EH (cell line): ENCODE results near the gene USH2A.

Experiments used
- DNase-seq: peaks from one replicate; pipeline ENCODE4 v3.0.0-alpha.2; 2015; ENCODE audit warnings: low read depth

The USH2A gene

DNA sequence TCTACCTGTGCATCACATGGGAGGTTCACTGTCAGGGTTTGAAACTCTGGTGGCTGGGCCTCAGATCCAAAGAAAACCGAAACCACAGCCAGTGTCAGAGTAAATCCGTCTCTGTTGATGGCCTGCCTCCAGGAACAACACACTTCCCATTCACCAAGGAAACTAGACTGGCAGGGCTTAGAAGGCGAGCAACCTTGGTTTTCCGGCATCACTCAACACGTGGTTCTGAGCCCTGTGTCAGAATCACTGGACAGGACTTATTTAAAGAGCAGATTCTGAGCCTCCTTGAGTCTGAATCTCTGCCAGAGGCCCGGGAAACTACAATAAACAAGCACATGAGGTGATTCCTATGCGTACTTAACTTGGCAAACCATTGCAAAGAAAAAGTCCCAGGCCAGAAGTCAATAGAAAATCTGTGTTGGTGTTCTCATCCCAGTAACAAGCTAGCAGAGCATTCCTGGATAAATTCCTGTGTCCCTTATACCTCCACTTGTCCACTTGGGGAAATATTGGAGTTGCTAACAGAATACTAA lies 786.1 kb downstream of the USH2A start:
- DNase-seq, result peak; percentile 64

DNA sequence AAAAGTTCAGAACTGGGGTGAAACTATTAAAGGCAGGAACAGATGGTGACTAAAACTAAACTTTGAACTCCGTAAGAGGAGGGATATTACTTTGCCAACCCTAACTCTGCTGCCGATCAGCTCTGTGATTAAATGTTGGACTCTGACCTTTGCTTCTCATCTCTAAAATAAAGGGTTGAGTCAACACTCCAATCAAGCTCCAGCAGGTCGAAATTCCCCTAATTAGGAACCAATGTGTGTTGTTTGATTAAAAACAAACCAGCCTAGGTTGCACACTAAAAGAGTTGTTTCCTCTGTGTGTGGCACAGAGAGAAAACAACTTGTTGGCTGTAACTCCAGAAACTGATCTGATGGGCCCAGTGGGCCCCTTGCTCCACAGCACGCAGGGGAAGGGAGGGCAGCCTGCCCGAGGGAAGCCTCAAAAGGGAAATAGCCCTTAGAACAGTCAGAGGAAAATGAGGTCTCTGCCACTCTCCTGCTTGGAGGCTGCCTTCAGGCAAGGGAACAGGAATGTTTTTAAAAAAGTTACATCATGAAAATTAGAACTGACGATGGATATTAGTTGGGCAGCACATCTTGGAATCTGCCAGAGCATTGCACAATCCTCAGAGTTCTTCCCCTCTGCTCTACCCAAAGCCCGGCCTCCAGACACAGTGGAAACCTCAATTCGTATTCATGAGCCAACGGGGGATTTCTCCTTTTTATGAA lies 786.8 kb downstream of the USH2A start:
- DNase-seq, result peak; percentile 89

DNA sequence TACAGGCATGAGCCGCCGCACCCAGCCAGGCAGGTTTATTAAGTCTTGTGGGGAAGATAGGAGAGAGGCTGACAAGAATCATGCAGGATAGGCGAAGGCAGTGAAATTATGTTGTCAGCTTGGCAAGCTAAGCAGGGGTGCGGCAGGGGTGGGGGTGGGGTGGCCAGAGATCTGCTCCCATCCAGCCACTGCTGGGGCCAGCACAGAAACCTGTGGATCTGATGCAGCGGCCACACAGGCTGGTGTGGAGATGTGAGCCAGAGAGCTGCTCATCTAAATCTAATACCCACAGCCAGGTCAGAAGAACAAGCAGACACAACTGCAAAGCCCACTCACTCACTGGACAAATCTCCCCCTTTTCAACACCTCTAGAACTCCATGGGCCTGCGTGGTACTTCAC lies 787.4 kb downstream of the USH2A start:
- DNase-seq, result no peak

DNA sequence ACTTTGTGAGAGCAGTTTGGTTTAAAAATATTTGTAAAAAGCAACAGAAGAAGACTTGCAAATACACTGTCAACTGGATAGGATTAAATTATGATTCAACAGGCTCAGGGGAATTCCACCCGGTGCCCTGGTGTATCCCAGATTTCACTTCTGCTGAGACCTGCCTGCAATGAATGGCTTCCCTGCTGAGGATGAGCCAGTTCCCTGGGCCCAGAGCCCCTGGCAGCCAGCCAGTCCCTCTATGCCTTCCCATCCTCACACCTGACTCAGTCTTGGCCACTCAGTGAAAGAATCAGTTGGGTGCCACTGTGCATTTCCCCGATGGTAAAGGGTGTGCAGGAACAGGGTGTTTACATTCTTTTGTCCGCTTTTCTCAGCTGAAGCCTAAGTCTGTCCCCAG lies 791.8 kb downstream of the USH2A start:
- peak; percentile 43 for DNase-seq

DNA sequence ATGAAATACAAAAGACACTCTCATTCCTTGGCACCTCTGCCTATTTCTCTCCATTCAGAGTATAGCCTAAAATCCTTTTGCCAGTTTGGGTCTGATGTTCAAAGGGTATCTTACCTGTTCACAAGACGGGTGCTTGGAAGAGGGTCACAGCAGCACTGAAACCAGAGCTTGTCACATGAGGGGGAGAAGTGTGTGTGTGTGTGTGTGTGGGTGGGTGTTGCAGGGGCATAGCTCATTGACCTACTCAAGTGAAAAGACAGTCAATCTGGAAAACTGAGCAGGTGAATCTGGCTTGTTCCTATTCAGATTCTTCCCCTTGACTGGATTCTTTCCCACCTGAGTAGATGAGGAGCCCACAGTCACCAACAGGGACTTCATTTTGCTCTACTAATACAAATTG lies 792.2 kb downstream of the USH2A start:
- no peak for DNase-seq

DNA sequence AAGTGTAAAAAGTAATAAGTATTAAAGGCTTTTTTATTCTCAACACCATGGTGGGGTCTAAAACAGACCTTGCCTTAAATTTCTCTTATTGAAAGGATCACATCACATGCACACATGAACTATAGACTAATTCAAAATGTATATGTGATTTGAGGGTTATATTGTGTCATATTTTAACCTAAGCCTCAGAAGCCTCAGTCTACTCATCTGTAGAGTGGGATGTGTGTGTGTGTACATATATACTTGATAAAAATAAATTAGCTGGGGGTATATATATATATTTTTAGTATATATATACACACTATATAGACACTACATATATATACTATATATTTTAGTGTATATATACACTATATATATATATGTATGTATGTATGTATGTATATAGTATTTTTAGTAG lies 797.3 kb downstream of the USH2A start:
- DNase-seq, result no peak

DNA sequence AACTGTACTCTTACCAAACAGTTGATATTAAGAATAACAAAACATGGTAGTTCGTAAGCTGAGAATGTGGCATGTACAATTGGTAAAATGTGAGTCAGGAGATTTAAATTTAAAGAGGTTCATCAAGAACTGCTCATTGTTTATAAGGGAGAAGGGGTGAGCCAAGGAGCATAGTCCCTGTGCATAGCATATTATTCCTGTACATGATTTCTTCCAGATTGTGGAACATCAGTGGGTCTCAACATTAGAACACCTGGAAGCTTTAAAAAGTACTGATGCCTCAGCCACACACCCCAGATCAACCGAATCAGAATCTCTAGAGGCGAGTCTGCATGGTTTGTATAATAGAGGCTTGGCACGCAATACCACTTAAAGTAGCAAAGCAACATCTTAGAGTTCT lies 800.1 kb downstream of the USH2A start:
- DNase-seq, result peak; percentile 28

DNA sequence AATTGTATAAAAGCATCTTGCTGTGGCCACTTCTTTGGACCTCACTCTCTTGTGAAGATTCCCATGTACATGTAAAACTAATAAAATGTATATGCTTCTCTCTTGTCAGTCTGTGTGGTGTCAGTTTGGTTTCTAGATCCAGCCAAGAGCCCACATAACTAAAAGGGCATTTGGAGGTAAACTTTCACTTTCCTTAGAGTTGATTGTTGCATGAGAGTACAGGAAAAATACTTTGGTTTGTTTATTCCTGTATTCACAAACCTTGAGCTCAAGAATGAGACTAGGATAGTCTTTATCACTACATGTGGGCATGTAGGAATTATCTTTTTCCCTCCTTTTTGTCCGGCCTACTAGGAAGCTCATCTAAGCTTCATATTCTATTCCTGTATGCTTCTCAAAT lies 805.3 kb downstream of the USH2A start:
- DNase-seq, result no peak

DNA sequence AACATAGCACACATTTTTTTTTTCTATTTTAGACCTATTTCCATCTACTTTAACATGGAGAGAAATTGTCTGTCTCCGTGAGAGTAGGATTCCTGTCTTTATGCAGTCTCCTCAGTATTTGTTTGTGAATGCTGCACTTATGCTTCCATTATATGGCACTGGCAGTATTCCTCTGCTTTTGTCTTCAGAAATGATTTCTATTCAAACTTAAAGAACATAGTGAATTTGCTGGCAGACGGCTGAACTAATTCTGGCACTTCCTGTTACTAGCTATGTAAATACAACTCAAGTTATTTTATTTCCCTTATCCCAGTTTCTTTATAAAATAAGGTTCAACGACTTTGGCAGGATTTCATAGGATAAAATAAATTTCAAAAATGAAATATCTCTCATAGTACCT lies 810.9 kb downstream of the USH2A start:
- DNase-seq, result no peak

DNA sequence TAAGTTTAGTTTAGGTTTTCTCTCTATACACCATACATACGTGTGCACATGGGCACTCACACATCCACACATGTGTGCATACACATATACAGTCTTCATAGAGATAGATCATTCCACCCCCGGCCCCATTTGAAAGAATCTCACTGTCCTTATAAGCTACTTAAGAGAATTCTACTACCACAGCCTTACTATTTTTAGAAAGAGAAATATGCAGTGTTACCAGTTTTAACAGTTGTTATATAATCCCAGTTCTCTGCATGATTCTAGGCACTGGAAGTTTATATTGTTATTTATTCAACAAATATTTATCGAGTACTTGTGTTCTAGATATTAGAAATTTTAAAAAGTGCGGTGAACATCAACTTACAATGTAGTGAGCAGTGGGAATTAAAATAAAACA lies 814.6 kb downstream of the USH2A start:
- DNase-seq, result no peak

DNA sequence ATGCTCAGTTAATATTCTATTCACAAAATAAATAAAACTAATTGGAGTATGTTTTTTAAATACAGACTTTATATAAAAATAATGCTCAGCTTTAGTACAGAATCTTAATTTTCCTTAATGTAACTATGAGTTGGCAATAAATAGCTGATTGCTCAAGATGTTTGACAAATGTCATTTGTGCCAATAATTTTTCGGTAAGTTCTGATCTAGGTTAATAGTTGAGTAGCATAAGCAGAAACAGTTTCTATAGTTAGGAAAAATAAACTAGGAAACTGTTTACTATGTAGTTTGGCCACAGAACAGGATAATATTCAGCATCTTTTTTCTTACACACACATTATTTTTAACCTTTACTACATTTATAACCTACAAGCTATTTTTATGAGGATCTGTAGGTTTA lies 815.8 kb downstream of the USH2A start:
- no peak for DNase-seq

DNA sequence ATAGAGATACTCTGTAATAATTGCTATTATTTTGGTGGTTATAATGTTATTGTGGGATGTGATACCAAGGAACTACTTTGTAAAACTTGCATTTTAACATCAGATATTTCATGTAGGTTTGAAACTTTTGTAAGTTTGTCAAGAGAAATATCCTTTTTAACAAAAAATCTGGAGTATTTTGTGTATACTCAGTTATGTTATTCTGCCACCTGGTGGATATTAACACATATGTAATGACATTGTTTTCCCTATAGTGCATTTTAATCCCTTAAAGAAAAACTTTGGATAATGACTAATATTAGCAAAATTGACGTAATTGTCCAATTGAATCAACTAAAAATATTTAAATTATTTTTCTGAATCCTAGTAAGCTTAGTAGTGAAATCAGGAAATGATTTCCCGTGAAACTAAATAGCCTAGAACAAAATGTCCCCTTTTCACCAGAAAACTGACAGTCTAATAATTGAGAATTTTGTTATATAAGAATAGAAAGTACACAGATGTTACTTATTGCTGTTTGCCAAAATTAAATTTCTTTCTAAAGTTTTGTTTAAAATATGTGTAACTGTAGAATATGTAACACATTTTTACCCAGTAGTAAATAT lies 816.6 kb downstream of the USH2A start:
- DNase-seq, result peak; percentile 23

DNA sequence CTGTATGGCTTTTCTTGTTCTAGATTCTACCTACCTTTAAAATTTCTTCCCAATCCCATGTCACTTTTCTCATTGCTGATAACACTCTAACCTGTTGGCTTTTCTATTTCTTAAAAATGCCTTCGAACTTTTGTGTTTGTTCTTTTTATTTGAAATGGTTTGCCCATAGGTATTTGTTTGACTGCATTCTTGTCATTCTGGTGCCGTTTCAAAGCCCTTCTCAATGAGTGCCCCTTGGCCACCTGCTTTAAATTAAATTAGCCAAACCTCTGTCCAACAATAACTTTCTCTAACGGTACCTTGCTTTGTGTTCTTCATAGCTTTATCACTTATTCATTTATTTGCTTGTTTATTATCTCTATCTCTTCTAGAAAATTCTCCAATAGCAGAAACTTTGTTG lies 817.2 kb downstream of the USH2A start:
- DNase-seq, result no peak

DNA sequence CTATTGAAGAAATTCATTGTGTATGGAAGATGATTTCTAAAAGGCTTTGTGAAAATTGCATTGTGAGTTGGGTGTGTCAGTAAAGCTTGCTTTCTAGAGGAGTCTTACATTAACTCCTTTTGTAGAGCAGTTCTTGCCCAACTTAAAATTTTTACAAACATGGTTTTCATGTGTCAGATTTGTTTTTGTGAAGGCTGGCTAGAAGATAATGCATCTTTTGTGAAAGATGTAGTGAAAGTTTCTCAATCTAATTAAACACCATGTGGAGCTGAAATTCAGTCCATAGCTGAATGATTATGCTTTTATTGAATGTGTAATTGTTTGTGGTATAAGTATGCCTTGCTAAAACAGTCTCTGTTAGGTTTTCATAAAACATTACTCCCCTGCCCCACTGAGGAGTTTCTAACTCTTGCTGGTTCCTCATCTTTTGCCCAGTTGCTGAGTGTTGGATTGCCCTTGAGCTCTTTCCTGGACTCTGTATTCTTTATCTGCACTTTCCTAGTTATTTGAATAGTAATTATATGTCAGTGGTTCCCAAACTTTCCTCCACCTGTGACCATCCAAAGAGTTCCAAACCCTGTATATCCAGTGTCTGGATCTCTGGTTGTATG lies 818.1 kb downstream of the USH2A start:
- no peak for DNase-seq

DNA sequence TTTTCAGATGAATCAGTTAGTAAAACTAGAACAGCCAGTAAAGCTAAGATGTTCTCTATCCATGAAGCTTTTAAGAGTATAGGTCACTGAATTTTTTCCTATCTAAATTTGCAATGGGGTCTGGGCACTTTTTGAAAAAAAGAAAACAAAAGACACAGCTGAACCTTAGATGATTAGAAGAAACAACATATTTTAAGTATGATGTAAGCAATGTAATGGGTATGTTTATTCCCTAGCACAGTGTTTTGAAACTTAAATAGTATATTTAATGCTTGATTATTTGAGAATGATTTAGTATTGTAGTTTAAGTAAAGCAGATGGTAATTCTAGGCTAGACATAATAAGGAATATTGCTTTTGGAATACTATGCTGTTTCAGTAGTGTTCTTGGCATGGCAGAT lies 819.9 kb downstream of the USH2A start:
- peak; percentile 25 for DNase-seq

DNA sequence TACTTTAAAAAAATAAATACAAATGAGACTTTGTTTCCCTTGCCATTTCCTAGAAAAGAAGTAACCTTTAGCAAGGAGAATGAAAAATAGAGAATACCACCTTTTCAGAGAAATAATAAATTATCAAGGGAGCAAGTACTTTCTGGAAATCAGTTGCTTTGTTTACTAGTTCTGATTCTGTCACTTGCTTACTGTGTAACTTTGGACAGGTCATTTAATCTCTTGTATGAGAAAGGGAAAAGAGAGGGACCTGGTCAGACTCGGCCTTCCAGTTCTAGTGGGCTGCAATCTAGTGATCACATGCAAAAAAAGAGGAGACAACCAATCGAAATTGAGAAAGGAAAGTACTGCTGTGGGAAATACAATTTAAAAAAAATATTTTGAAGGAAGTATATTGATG lies 822.0 kb downstream of the USH2A start:
- no peak for DNase-seq

DNA sequence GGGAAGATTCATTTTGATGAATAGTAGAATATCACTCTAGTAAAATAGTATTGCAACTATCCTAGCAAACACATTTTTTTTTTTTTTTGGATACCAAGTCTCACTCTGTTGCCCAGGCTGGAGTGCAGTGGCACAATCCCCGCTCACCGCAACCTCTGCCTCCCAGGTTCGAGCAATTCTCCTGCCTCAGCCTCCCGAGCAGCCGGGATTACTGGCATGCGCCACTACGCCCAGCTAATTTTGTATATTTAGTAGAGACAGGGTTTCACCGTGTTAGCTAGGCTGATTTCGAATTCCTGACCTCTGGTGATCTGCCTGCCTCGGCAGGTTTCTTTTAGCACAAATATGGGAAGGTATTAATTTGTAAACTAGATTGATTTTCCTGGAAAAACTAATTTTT lies 822.4 kb downstream of the USH2A start:
- DNase-seq, result no peak

DNA sequence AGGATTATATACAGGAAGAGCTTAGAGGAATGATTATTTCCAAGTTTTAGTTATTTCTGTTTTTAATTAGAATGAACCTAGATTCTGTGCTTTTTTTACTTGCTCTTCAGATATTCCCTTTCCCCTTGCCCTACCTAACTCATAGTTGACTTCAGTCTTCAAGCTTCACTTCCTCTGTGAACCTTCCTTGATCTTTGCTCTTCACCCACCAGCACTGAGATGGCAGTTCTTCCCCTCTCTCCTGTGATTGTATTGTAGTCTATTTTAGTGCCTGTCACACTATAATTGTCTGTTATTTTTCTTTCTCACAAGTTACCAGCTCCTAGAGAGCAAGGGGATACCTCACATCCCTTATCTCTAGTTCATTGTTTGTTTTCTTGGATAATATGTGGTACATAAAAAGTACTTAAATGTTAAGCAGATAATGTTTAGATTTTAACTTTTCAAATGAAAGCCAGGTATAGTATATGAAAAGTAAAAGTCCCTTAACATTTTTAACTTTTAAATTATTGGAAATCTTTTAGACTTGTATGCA lies 822.9 kb downstream of the USH2A start:
- DNase-seq, result no peak

DNA sequence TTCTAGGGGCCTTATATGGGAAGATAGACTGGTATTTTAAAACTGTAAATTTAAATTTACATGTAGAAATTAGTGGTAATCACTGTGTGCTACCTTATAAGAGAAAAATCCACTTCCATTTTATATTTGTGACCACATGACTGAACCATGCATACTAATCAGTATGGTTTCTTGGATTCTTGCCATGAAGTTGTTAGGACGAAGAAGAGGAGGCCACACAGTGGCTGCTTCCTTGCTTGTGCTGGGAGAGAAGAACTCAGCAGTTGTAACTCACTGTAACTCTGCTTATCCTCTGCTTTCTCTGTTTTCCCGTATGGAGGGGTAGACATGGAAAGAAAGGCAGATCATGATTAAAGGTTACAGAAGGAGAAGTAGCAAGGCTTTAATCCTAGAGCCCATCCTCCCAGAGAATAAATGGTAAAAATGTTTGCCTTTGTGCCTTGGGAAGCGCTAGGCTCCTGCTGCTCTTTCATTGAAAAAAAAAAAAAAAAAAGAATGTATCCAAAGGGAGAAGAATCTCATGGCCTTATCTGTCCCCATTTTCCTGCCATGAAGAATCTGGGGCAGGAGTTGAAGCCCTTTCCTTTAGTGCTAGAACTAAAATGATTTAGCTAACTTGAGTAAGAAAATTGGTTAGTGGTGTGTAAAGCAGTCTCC lies 823.7 kb downstream of the USH2A start:
- peak; percentile 76 for DNase-seq

DNA sequence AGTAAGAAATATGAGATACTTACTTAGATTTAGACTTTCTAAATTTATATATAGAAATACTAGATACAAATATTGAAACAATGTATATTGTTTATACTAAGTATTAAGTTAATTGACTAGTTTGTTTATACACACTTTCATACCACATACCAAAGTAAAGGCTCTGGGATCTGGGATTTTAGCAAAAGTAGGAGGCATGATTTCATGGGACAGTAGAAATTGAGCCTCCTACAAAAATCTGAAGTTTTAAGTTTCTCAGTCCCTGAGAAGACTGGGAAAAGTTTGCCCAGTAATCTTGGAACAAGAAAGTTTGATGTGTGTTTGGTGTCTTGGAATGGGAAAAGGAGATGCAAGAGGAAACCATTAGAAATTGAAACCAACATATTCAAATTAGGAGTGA lies 825.3 kb downstream of the USH2A start:
- DNase-seq, result peak; percentile 29

DNA sequence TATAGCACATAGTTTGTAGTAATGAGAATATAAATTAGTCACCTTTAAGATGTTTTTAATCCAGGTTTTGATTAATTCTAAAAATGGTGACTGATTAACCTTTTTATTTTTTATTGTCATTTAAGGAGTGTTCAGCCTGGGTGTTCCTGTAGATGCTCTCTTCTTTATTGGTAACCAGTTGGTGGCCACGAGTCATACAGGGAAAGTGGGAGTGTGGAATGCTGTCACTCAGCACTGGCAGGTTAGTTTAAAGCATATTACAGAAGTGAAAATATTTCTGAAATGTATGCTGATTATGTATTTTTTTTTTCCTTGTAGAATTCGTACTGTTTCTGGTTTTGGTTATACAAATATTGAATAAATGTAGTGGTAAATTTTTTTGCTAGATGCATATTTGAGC lies 828.0 kb downstream of the USH2A start:
- peak; percentile 25 for DNase-seq

DNA sequence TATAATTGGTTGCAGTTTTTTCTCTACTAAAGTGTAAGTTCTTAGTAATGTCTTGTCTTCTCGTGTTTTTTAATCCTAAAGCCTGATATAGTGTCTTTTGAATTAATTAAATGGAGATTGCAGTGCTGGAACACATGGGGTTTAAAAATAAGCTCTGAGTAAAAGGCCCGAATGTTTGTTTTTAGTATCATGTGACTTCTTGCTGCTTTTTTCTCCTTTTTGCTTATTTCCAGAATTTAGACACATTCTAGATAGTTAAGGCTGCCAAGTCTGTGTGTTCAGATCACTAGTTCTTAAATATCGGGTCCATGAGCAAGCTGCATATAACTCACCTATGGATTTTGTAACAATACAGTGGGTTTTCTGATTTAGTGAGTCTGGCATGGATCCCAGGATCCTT lies 828.6 kb downstream of the USH2A start:
- peak; percentile 31 for DNase-seq
